Activated CD4-positive, alpha-beta T cell treated with anti-CD3 and anti-CD28 coated beads for 1 hour (primary cell): ENCODE data around the gene ATG7.
A peak's percentile ranks its signal among the peaks of the same experiment; 100 is the strongest.

Experiments
- DNase-seq: peaks from one replicate; pipeline ENCODE4 v3.0.0-alpha.2; 2020

Gene ATG7, protein sequence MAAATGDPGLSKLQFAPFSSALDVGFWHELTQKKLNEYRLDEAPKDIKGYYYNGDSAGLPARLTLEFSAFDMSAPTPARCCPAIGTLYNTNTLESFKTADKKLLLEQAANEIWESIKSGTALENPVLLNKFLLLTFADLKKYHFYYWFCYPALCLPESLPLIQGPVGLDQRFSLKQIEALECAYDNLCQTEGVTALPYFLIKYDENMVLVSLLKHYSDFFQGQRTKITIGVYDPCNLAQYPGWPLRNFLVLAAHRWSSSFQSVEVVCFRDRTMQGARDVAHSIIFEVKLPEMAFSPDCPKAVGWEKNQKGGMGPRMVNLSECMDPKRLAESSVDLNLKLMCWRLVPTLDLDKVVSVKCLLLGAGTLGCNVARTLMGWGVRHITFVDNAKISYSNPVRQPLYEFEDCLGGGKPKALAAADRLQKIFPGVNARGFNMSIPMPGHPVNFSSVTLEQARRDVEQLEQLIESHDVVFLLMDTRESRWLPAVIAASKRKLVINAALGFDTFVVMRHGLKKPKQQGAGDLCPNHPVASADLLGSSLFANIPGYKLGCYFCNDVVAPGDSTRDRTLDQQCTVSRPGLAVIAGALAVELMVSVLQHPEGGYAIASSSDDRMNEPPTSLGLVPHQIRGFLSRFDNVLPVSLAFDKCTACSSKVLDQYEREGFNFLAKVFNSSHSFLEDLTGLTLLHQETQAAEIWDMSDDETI

DNA sequence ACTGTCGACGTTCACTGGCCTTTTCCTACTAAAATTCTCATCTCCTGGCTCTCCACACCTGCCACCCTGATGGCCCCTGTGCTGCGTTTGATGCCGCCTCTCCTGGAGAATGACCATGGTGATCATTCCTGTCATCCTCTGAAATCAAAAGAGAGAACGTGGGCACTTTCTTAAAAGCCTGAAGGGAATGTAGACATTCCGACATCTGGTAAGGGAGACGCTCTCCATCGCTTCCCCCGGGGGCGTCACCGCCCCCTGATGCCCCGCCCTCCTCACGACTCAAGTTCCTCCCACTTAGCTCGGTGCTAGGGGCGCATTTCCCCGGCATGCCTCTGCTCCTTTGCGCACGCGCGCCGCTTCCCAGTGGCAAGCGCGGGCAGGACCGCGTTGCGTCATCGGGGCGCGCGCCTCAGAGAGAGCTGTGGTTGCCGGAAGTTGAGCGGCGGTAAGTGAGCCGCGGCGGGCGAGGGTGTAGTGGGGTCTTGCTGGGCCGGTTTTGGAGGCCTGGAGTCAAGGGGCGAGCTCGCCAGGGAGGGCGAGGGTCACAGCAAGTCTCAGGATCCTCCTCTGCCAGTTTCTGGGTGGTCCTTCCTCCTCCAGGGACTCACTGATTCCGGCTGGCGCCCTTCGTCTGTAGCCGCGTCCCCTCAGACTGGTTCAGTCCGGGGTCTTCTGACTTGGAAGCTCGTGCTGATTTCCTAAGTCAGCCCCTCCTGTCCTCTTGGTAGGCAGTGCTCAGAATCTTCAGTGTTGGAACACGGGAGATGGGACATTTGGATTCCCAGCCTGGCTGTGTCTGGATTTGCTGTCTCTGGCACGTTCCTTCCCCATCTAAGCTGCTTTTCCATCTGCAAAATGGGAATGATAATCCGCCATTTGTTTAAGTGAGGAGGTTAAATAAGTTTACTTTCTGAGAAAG lies at the start of gene ATG7:
TSS of gene ATG7 (plus strand) at position 412 of the 919 bp plus-strand sequence. CDS start 26,299 bp downstream, outside the sequence.
- peak; percentile 95 for DNase-seq

DNA sequence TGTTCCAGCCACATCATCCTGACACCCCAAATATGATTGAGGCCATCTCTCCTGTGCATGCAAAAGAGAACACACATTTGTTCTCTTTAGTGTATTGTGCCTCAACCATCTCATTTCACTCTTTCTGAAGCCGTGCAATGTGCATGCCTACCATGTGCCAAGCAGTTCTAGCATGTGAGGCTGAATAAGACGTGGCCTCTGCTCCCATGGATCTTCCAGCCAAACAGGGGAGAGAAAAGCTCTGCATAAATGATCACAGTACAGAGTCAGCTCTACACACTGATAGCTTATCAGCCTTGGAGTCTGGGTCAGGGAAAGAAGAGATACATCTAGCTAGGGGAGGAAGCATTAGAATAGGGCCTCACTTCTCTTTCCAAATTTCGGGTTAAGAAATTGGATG lies 48.2 kb upstream of the ATG7 start:
- no peak for DNase-seq

DNA sequence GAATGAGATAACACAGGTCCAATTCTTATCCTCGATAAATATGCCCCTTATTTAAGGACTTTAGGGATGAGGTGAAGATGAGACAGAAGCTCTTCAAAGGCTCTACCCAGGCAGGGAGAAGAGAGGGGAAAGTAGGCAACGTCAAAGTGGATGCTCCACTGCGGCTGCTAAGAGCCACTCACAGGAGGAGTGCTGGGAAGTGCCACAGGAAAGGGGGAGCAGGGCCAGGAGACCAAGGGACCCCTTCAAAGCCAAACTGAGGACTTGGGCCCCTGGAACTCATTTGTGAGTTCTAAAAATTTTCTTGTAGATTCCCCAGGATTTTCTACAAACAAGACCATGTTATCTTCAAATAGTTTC lies 47.3 kb upstream of the ATG7 start:
- no peak for DNase-seq

DNA sequence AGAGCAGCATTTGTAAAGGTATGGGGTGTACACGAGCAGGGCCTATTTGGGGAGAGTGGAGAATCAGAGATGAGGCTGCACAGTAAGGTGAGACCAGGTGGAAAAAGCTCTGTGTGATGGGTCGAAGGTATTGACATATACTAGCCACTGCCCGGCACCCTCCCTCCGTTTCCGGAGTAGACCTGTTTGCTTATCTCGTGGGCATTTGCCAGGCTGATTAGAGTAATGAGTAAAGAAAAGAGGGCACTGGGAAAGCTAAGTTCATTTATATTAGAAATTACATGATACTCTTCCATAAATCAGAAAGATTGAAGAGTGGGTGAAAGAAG lies 46.2 kb upstream of the ATG7 start:
- no peak for DNase-seq

DNA sequence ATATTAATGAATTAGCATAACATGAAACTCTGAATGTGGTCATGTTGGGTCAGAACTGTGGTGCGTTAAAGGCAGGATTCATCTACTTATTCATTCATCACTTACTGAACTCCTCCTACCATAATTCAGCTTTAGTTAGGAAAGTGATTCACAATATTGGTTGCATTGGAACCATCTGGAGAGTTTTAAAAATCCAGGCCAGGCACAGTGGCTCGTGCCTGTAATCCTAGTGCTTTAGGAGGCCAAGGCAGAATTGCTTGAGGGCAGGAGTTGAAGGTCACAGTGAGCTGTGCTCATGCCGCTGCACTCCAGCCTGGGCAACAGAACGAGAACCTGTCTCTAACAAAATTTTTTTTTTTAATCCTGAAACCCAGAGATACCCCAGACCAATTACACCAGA lies 44.2 kb upstream of the ATG7 start:
- no peak for DNase-seq

DNA sequence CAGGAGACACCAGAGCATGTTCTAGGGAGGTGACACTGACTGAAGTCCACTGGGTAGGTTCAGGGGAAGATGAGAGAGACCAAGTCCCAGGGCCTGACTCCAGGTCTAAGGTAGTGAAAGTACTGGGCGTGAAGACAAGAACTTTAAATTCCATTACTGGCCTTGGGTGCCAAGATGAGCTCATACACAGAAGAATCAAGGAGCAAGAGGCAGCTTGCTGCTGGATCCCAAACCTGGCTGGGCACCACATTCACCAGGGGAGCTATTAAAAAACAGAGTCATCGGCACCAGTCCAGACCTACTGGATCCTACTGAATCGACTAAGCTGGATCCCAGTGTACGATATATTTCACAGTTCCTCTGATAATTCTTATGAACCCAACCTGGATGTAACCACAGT lies 42.1 kb upstream of the ATG7 start:
- DNase-seq, result no peak

DNA sequence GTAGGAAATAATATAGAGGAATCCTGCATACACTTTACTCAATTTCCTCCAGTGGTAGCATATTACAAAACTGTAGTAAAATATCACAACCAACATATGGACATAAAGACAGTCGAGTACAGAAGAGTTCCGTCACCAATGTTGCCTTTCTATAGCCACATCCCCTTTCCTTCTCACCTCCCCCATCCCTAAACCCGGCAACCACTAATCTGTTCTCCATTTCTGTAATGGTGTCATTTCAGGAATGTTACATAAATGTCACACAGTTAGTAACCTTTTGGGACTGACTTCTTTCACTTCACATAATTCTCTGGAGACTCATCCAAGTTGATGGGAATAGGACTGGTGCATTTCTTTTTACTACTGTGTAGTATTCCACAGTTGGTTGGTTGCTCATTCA lies 41.4 kb upstream of the ATG7 start:
- no peak for DNase-seq

DNA sequence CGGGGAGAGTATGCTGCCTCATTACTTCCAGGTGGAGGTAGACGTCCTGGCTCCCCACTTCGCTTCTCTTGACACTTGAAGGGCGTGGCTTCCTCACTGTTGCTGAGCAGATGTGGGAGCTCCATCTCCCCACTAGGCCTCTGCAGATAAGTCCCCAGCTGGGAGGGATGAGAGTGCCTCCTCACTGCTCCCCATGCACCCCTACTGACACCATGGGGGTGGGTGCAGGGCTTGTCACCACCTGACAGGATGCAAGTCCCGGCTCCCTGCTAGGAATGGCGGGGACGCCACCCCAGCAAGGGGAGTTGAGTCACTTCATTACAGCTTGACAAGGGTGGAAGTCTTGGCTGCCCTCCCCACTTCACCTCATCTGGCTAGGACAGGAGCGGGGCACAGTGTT lies 36.8 kb upstream of the ATG7 start:
- no peak for DNase-seq

DNA sequence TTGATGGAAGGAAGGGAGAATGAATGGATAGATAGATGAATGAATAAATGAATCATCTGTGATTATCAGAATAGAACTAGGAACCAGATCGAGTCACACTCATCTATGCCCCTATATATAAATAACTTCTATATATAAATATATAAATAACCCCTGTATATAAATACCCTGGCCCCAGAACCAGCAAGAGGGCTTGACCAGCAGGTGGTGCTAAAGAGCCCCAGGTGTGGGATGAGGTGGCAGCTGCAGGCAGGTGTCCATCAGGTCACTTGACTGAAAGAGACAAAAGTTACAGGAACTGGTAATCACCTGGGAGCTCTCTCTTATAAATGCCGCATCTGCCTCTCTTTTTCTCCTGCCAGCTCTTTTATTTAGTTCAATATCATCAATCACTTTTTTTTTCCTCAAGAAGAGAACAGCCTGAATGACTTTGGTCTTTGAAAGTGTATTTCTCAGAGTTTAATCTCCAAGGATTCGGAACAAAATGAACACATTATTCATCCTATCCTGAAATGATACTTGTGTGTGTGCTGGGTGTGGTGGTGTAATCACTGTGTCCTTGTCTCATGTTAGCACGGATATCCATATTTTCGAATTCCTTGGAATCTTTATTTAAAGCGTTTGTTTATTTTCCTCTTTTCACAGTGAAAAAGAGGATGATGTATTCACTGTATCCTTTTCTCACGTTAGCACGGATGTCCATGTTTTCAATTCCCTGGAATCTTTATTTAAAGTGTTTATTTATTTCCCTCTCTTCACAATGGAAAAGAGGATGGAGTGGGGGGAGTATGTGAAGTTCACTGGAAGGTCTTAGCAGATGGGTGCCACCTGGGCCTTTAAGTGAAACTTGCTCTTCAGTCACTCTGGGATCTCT lies 35.4 kb upstream of the ATG7 start:
- peak; percentile 59 for DNase-seq

DNA sequence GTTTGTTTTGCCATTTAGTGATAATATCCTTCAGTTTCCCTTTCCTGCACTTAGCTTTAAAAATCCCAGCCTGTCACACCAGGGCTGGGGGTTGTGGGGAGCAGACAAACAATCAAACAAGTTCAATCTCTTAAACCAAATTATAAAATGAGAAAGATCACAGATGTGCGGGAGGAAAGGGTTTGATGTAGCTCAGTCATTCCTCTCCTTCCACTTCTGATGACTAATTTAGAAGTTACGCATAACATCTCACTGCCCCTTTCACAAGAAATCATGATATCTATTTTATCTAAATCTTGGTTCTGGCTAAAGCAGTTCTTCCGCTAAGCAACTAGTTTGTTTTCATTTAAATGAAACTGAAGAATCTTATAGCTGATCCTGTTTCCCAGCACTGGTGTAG lies 34.1 kb upstream of the ATG7 start:
- DNase-seq, result no peak

DNA sequence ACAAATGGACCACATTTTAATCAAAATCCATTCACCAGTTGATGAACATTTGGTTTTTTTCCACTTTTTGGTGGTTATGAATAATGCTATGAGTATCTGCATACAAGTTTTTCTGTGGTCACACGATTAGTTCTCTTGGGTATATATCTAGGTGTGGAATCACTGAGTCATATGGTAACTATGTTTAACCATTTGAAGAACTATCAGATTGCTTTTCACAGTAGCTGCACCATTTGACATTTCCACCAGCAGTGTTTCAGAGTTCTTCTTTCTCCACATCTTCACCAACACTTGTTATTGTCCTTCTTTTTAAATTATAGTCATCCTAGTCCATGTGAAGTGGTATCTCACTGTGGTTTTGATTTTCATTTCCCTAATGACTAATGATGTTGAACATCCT lies 33.3 kb upstream of the ATG7 start:
- no peak for DNase-seq

DNA sequence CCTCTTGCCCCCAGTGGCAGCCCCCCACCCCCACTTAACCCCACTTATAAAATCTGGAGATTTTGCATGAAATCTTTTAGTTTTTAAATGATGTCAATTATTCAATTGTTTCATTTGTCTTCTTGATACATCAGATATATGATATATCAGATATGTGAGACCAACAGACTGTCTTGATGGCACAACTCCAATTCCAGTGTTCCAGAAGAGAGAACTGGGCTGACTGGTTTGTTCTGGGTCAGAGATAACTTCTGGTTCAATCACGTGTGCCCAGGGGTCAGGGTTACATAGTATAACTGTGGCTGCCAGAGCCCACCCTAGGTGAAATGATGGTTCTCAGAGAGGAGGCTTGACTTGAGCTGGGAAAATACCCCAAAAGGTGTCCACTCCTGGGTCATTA lies 32.4 kb upstream of the ATG7 start:
- DNase-seq, result no peak

DNA sequence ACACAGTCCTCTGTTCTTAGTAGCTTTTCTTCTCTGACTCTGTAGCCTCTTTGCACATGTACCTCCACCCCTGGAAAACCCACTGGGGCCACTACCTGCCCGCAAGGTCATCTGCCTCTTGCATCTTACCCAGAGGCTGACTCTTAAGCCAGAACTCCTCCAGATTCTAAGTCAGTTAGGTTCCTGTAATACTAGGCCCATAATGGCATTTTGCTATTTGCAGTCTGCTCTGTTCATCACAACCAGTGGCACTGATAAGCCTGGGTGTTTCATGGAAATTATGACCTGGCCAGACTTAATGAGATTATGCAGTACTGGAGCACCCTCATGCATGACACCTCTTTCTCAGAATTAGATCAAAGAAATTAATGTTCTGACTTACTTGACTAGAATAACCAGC lies 31.7 kb upstream of the ATG7 start:
- DNase-seq, result no peak

DNA sequence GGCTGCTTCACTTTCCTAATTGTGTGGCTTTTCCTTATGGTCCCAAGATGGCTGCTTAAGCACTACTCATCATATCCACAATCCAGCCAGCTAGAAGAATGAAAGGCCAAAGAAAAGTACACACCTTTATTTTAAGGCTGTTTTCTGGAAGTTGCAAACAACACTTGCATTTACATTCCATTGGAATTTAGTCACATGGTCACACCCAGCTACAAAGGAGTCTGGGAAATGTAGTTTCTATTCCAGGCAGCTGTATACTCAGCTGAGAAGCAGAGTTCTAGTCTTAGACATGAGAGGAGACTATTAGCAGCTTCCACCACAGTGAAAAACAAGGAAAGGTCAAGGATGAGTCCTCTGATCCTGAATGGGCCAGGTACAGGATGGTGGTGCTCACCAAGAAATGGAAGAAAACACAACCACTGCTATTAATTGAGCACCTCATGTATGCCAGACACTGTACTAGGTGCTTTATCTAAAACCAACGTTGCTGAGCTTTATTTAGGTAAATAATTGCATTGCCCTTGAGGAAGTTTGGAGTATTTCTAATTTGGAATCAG lies 28.0 kb upstream of the ATG7 start:
- DNase-seq, result no peak

DNA sequence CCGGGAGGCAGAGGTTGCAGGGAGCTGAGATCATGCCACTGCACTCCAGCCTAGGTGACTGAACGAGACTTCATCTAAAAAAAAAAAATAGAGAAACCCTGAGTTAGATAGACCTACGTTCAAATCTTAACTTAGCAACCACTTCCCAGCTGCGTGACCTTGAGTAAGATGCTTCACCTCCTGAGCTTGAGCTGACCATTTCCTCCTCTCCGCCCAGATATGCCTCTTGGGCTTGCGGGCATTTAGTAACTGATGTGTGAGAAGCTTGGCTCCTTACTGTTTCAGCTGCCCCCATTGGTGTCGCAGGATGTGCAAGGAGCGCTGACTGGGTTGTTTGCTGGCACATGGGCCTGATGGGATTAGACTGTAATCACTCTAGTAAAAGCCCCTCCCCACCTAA lies 26.9 kb upstream of the ATG7 start:
- DNase-seq, result no peak

DNA sequence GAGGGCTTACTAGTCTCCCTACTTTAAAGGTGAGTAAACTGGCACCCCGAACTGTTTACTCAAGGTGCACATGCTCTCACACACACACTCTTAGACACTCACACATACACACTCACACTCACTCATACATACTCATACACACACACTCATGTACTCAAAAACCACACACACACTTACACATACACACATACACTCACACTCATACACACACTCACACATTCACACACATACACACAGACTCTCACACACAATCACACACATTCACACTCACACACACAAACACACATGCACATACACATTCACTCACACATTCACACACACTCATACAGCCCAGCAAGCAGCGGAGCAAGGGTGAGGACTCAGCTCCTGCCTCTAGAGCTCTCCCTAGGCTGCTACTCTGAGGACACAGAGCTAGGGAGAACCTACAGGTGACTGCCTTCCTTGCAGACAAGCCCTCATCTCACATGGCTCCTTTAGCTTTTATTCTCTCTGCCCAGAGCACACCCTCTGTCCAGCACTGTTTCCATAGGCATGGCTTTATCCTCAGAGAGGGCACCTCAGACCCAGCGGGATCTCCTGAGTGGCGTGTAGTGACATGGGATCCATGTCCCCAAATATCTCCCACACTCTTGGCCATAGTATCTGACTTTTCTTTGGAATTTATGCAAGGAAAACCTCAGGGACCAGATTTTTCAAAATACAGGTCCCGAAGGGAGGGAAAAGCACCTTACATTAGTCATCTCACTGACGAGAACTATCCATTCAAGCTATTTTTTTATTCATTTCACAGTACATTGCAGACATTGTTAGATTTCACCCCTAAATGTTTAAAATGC lies 26.2 kb upstream of the ATG7 start:
- no peak for DNase-seq

DNA sequence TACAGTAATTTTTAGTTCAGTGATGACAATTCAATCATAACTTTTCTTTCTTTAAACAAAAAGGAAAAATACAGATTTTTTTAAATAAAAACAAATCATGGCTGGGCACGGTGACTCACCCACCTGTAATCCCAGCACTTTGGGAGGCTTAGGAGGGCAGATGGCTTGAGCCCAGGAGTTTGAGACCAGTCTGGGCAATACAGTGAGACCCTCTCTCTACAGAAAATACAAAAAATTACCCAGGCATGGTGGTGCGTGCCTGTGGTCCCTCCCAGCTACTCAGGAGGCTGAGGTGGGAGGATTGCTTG lies 25.6 kb upstream of the ATG7 start:
- DNase-seq, result no peak

DNA sequence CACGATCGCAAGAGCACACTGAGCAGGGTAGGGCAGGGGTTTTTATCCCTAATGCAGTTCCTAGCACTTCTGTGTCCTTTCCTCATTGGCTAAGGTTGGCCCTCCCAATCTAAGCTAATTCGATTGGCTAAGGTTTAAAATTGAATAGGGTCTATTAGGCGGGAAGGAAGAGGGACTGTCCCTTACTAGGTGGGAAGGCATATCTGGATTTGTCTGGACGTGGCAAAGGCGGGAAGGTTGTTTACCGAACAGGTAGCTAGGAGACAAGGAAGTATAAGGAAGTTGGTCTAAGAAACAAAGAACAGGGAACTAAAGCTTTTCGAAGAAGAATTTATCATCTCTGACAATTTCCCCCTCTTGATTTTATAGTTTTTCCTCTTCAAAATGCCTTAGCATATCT lies 24.8 kb upstream of the ATG7 start:
- DNase-seq, result no peak

DNA sequence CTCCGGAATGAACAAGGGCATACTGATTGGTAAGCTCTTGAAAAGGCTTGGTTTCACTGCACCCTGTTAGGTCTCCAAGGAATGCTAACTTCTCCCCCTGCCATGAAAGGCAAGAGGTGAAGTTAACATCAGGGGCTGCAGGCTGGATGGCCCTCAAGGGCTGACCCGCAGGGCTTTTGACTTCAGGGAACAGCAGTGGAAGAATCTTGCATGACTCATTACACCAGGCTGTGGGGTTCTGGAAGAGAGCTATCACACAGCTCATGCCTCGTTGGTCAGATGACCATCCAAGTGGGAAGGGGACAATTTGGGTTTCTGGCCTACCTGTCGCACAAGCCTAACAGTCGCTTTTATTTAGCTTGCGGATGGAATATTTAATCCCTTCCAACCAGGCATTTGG lies 23.6 kb upstream of the ATG7 start:
- no peak for DNase-seq

DNA sequence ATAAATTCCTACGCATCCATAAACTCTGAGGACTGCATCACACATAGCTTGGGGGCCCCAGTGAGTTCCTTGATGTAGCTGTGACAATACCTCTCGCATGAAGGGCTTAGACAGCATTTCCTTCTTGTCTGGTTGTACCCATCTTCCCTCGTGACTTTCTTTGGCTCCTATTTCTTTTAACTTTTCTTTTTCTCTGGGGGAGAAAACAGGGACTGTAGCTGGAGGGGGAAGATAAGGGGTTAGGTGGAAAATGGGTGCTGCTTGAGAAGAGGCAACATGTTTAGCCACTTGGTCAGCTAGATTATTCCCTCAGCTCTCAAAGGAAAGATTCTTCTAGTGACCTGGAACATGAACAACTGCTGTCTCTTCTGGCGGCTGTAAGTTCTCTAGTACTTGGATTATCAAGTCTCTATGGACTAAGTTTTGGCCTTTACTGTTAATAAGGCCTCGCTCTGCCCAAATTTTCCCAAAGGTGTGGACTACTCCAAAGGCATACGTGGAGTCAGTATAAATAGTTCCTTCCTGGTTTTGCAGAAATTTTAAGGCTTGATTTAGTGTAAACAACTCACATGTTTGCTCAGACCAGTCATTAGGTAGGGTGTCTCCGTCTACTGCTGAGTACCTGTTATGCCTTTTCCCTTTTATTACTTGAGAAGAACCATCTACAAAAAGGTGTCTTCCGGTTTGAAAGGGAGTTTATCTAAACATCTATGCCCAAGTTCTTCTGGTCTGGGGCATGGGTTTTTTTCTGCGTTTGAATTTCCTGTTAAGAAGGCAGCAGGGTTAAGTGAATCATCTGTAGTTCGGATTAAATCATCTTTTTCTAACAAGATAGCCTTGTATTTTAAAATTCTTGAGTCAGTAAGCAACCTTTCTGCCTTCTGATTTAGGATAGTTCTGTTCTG lies 21.0 kb upstream of the ATG7 start:
- DNase-seq, result no peak

DNA sequence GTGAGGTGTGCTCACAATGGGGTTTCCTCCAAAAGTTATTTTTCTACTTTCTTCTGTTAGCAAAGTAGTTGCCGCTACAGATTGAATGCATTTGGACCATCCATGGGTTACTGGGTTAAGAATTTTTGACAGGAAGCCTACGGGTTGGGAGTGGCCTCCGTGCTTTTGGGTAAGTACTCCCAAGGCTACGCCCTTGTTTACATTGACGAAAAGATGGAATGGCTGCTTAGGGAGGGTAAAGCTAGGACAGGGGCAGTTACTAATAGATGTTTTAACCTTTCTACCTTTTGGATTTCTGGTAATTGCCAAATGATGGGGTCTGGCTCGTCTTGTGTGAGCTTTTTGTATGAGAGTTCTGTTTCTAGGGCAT lies 20.4 kb upstream of the ATG7 start:
- DNase-seq, result no peak
